Melanocyte of skin (primary cell): ENCODE measurements around the gene RAB24. TPM values are rescaled to one million over a fixed set of nuclear protein-coding genes. Genes with fewer than 3 reads are reported as not detected.

Experiments used
- total RNA-seq, 2 donors: library from RNA; depleted of rRNA; stranded (reverse); fragments of >200 nt; gene quantifications; 2 replicates each; pipeline ENCODE4 v1.2.3, GENCODE V29; 2012

Gene RAB24
- total RNA-seq: 10 to 100 TPM; 13.4 to 14.7 TPM

DNA sequence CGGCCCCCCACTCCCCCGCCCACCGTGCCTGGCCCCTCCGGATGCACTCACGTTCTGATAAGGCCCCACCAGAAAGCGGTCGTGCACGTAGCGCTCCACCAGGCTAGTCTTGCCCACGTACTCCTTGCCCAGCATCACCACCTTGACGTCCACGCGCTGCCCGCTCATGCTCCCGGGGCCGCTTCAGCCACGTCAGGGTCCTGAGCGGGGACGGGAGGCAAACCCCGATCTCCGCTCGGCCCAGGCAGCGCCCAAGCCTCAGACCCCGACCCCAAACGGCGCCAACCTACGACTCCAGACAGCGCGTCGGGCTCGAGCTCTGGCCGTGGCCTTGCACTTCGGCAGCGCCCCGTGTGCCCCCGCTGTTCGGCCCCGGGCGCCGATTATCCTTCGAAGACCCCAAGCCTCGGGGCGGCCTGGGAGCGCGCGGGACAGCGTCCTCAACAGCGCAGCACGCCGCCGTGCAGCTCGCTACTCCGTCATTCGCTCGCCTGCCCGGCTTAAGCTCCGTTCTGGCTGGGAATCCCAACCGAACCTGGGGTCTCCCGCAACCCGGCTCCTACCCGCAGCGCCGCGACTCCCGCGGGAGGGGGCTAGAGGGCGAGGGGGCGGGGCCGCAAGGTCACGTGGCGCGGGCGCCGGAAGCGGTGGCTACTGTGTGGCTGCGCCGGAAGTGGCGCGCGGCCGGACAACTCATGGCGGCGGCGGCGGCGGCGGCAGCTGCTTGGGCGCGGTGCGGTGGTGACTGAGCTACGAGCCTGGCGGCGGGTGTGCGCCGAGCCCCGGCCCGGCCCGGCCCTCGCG is at the start of gene RAB24, which contains the start of gene PRELID1:
TSS of gene RAB24 (minus strand) at position 599 of the 804 bp plus-strand sequence. CDS start at position 168, 431 bp downstream.
TSS of gene PRELID1 (plus strand) at position 679 of the 804 bp plus-strand sequence. CDS start 187 bp downstream, outside the sequence.

DNA sequence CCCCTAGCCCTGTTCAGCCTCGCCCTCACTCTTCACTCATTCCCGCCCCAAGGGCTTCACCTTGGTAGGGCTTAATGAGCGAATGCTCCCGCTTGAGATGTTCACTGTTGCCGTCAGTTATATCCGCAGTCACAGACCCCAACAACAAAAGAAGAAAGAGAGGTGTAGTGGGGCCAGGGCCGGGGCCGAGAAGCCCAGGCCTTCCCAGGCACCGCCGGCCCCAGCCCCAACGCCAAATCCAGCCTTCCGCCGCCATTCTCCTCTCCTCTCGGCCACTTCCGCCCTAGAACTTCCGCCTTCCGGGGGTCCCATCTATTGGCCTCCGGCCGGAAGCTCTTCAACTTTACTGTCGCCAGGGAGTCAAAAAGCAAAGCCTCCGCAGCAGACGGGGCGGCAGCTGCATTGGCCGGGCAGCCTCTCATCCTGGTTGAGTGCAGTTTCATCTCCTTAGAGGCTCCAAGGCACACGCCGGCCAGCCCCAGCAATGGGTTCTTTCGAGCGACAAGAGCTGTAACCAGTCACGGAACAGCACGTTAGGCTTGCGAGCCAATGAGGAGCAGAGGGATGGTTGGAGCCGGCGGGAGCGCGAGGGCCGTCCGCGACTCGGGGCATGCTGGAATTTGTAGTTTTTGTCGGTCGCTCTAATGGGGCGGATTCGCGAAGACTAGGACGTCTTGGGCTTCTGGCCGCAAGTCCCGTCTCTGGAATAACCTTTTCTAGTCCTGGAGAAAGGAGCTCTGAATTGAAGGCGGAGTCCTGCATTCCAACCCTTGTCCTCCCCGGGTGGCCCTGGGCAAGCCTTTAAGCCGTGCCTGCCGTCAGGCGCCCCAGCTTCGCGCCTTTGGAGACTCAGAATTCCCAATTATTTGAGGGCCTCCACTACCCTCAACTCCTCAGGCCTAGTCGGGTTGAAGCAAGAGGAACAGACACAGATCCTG is 48.1 kb upstream of the RAB24 start, which contains the start of gene LMAN2:
TSS of gene LMAN2 (minus strand) at position 277 of the 938 bp plus-strand sequence. CDS start at position 256, 21 bp downstream.

GRCh38 chr5:177311723-177312648 is 8.5 kb upstream of the RAB24 start, which contains the start of gene MXD3:
TSS of gene MXD3 (minus strand) at chr5:177311898. CDS start at chr5:177311830, 68 bp downstream.

Other genes starting within 250 kb of the RAB24 start
- 1 to 10 TPM; 1.0 to 5.7 TPM for gene FGFR4, start 216.8 kb downstream of the RAB24 start, total RNA-seq
- 10 to 100 TPM; 39.2 to 47.3 TPM for gene NSD1, start 169.9 kb downstream of the RAB24 start, total RNA-seq
- gene PRELID1, start 80 bp upstream of the RAB24 start, total RNA-seq: 100 to 1,000 TPM; 155 to 194 TPM
- 10 to 100 TPM; 11.0 to 13.3 TPM for gene MXD3, start 8.2 kb upstream of the RAB24 start, total RNA-seq
- 100 to 1,000 TPM; 263 to 342 TPM for gene LMAN2, start 47.9 kb upstream of the RAB24 start, total RNA-seq
- 10 to 100 TPM in 1 of 2 donors, 1 to 10 TPM in 1; 7.3 to 14.1 TPM for gene RGS14, start 54.2 kb upstream of the RAB24 start, total RNA-seq
- gene SLC34A1, start 80.7 kb upstream of the RAB24 start, total RNA-seq: under 1 TPM; under 0.01 to 0.69 TPM
- gene PFN3, start 96.9 kb upstream of the RAB24 start, total RNA-seq: not detected
- gene F12, start 105.8 kb upstream of the RAB24 start, total RNA-seq: 1 to 10 TPM; 1.0 to 2.3 TPM
- gene GRK6, start 123.0 kb upstream of the RAB24 start, total RNA-seq: 10 to 100 TPM; 25.5 to 34.3 TPM
- 10 to 100 TPM; 23.1 to 35.6 TPM for gene PRR7, start 143.1 kb upstream of the RAB24 start, total RNA-seq
- 10 to 100 TPM; 30.3 to 32.0 TPM for gene DBN1, start 169.9 kb upstream of the RAB24 start, total RNA-seq
- 10 to 100 TPM; 34.8 to 39.6 TPM for gene PDLIM7, start 193.9 kb upstream of the RAB24 start, total RNA-seq
- 1 to 10 TPM; 2.0 to 2.1 TPM for gene DOK3, start 206.1 kb upstream of the RAB24 start, total RNA-seq
- gene DDX41, start 213.2 kb upstream of the RAB24 start, total RNA-seq: 10 to 100 TPM; 63.7 to 70.6 TPM